HepG2 (cell line): ENCODE measurements around the gene MLYCD. TPM values are rescaled to one million over a fixed set of nuclear protein-coding genes. Genes with fewer than 3 reads are reported as not detected.

Source experiments
- BHLHE40 ChIP-seq: IDR thresholded peaks from 2 replicates; pipeline ENCODE4 v1.6.1; 2011; ENCODE audit warnings: low read length, improper control_type of control experiment
- FOXK2 ChIP-seq: fragments of 450-650 bp; IDR thresholded peaks from 2 replicates; pipeline ENCODE4 v1.6.1; 2016
- HMG20A ChIP-seq: IDR thresholded peaks from 2 replicates; pipeline ENCODE4 v1.6.1; 2016; ENCODE audit warnings: borderline replicate concordance
- JDP2 ChIP-seq: sonication (generic); formaldehyde crosslinking; IDR thresholded peaks from 2 replicates; pipeline ENCODE4 v1.8.1; 2022; ENCODE audit warnings: missing genetic modification reagents, borderline replicate concordance
- KDM5B ChIP-seq: sonication (generic); formaldehyde crosslinking; IDR thresholded peaks from 2 replicates; pipeline ENCODE4 v1.4.0; 2020; ENCODE audit warnings: missing genetic modification reagents, mild to moderate bottlenecking, borderline replicate concordance
- KDM6A ChIP-seq: IDR thresholded peaks from 2 replicates; pipeline ENCODE4 v1.6.1; 2016; ENCODE audit warnings: low read depth
- KLF9 ChIP-seq: IDR thresholded peaks from 2 replicates; pipeline ENCODE4 v1.6.1; 2016; ENCODE audit warnings: low read depth
- MED1 ChIP-seq: sonication (generic); formaldehyde crosslinking; IDR thresholded peaks from 2 replicates; pipeline ENCODE4 v1.4.0; 2020; ENCODE audit warnings: missing genetic modification reagents
- MZF1 ChIP-seq: sonication (generic); formaldehyde crosslinking; IDR thresholded peaks from 2 replicates; pipeline ENCODE4 v1.8.1; 2023; ENCODE audit warnings: mild to moderate bottlenecking, missing genetic modification reagents, borderline replicate concordance
- NFKB2 ChIP-seq: sonication (generic); formaldehyde crosslinking; IDR thresholded peaks from 2 replicates; pipeline ENCODE4 v1.4.0; 2020; ENCODE audit warnings: missing genetic modification reagents, borderline replicate concordance
- RBM22 ChIP-seq: fragments of 200-400 bp; formaldehyde crosslinking; optimal IDR thresholded peaks from 2 replicates; pipeline ENCODE3; 2017; ENCODE audit warnings: mild to moderate bottlenecking, low read length, moderate library complexity
- TEAD3 ChIP-seq: optimal IDR thresholded peaks from 2 replicates; pipeline ENCODE3; 2016; ENCODE audit warnings: borderline replicate concordance
- TFE3 ChIP-seq: IDR thresholded peaks from 2 replicates; pipeline ENCODE4 v1.6.1; 2016
- TIGD3 ChIP-seq: sonication (generic); formaldehyde crosslinking; IDR thresholded peaks from 2 replicates; pipeline ENCODE4 v1.5.1; 2020; ENCODE audit warnings: mild to moderate bottlenecking, missing genetic modification reagents, borderline replicate concordance
- TOPORS ChIP-seq: sonication (generic); formaldehyde crosslinking; IDR thresholded peaks from 2 replicates; pipeline ENCODE4 v1.8.0; 2023; ENCODE audit warnings: mild to moderate bottlenecking, missing genetic modification reagents
- ZBTB46 ChIP-seq: sonication (generic); formaldehyde crosslinking; IDR thresholded peaks from 2 replicates; pipeline ENCODE4 v1.4.0; 2020; ENCODE audit warnings: mild to moderate bottlenecking, missing genetic modification reagents, borderline replicate concordance
- ZC3H13 ChIP-seq: sonication (generic); formaldehyde crosslinking; IDR thresholded peaks from 2 replicates; pipeline ENCODE4 v1.8.1; 2023; ENCODE audit warnings: mild to moderate bottlenecking, missing genetic modification reagents, moderate library complexity
- ZFP62 ChIP-seq: sonication (generic); formaldehyde crosslinking; IDR thresholded peaks from 2 replicates; pipeline ENCODE4 v1.4.0; 2020; ENCODE audit warnings: missing genetic modification reagents
- ZNF10 ChIP-seq: sonication (generic); formaldehyde crosslinking; IDR thresholded peaks from 2 replicates; pipeline ENCODE4 v1.4.0; 2020; ENCODE audit warnings: mild to moderate bottlenecking, low read depth, missing genetic modification reagents, borderline replicate concordance
- ZNF329 ChIP-seq: sonication (generic); formaldehyde crosslinking; IDR thresholded peaks from 2 replicates; pipeline ENCODE4 v1.9.0; 2021; ENCODE audit warnings: low read depth, mild to moderate bottlenecking, missing genetic modification reagents
- ZNF432 ChIP-seq: sonication (generic); formaldehyde crosslinking; IDR thresholded peaks from 2 replicates; pipeline ENCODE4 v1.5.0; 2020; ENCODE audit warnings: missing genetic modification reagents, mild to moderate bottlenecking, borderline replicate concordance
- ZNF563 ChIP-seq: sonication (generic); formaldehyde crosslinking; IDR thresholded peaks from 2 replicates; pipeline ENCODE4 v1.8.0; 2022; ENCODE audit warnings: mild to moderate bottlenecking, moderate library complexity, missing genetic modification reagents
- ZNF577 ChIP-seq: sonication (generic); formaldehyde crosslinking; IDR thresholded peaks from 2 replicates; pipeline ENCODE4 v1.4.0; 2020; ENCODE audit warnings: mild to moderate bottlenecking, low read depth, missing genetic modification reagents, borderline replicate concordance
- ZNF597 ChIP-seq: sonication (generic); formaldehyde crosslinking; IDR thresholded peaks from 2 replicates; pipeline ENCODE4 v1.5.0; 2020; ENCODE audit warnings: missing genetic modification reagents
- ZNF614 ChIP-seq: IDR thresholded peaks from 2 replicates; pipeline ENCODE4 v1.6.1; 2018; ENCODE audit warnings: missing biosample characterization, missing genetic modification reagents, inconsistent platforms, borderline replicate concordance
- ZNF616 ChIP-seq: sonication (generic); formaldehyde crosslinking; IDR thresholded peaks from 2 replicates; pipeline ENCODE4 v1.5.0; 2020; ENCODE audit warnings: low read depth, mild to moderate bottlenecking, missing genetic modification reagents
- ZNF737 ChIP-seq: sonication (generic); formaldehyde crosslinking; IDR thresholded peaks from 2 replicates; pipeline ENCODE4 v1.5.0; 2020; ENCODE audit warnings: missing genetic modification reagents, mild to moderate bottlenecking, borderline replicate concordance
- polyA plus RNA-seq, 8 experiments: library from polyadenylated mRNA; depleted of rRNA in 3 of 8; stranded (reverse) in 7 of 8; unstranded in 1 of 8; fragments of >200 nt; fragmentation: Illumina TruSeq in 4 of 8; extraction: Trizol in 4 of 8; gene quantifications; 2 replicates each; pipeline versions ENCODE4 v1.2.1 to v1.2.3, GENCODE V29; 2011 to 2016; ENCODE audit warnings: low read depth in 4 of 8, missing spikeins in 1 of 8, mixed read lengths in 1 of 8; ENCODE audit not compliant: insufficient read depth in 1 of 8
- total RNA-seq, 5 experiments: library from RNA; depleted of rRNA; stranded (reverse); fragments of >200 nt; fragmentation: Illumina TruSeq; extraction: Trizol; gene quantifications; 2 replicates each; pipeline ENCODE4 v1.2.3, GENCODE V29; 2016; ENCODE audit warnings: low read depth in 1 of 5

MLYCD gene
- total and polyA plus RNA-seq, 2 of the 13 experiments (the other 11 are each of a cell fraction or from before 2014, with no cell fraction given): 1.8 to 4.0 TPM

- TF ChIP-seq ZNF563 (CRISPR knock-in tag): no peak
- no peak for TF ChIP-seq TFE3 (CRISPR knock-in tag)
- TF ChIP-seq NFKB2 (CRISPR knock-in tag): no peak
- TF ChIP-seq ZNF577: no peak
- TF ChIP-seq ZBTB46: no peak
- TF ChIP-seq ZNF614 (CRISPR knock-in tag): no peak
- TF ChIP-seq TIGD3 (CRISPR knock-in tag): no peak
- TF ChIP-seq MED1 (CRISPR knock-in tag): no peak
- no peak for TF ChIP-seq JDP2 (CRISPR knock-in tag)
- TF ChIP-seq KDM5B (CRISPR knock-in tag): 0 out of 2 replicates have a peak, but pooled peaks have one; percentile 12
- no peak for TF ChIP-seq ZNF616 (CRISPR knock-in tag)
- TF ChIP-seq TEAD3 (CRISPR knock-in tag): no peak
- no peak for TF ChIP-seq KDM6A (CRISPR knock-in tag)
- no peak for TF ChIP-seq KLF9
- no peak for TF ChIP-seq FOXK2
- TF ChIP-seq ZNF597 (CRISPR knock-in tag): no peak
- TF ChIP-seq ZNF432 (CRISPR knock-in tag): no peak
- no peak for TF ChIP-seq BHLHE40
- TF ChIP-seq ZNF10 (CRISPR knock-in tag): no peak
- TF ChIP-seq ZC3H13: no peak
- no peak for TF ChIP-seq ZFP62 (CRISPR knock-in tag)
- no peak for TF ChIP-seq RBM22
- TF ChIP-seq TOPORS: no peak
- no peak for TF ChIP-seq ZNF737 (CRISPR knock-in tag)
- TF ChIP-seq HMG20A (CRISPR knock-in tag): no peak
- no peak for TF ChIP-seq MZF1 (CRISPR knock-in tag)
- no peak for TF ChIP-seq ZNF329
Observed at GRCh38 chr16:83946154-83946780, 47.4 kb downstream of the MLYCD start (continued).
